GM12891 (cell line): ENCODE results near the gene ALG6.

ENCODE experiments used
- POLR2AphosphoS5 ChIP-seq: IDR thresholded peaks from 2 replicates; pipeline ENCODE4 v1.6.1; 2011; ENCODE audit warnings: low read depth, low read length, control low read depth
- TAF1 ChIP-seq: IDR thresholded peaks from 2 replicates; pipeline ENCODE4 v1.6.1; 2011; ENCODE audit warnings: low read depth, low read length, control low read depth

- TF ChIP-seq TAF1 (no peak), POLR2AphosphoS5 (no peak)
Measured at GRCh38 chr1:63320022-63320721, 47.3 kb upstream of the ALG6 start.
